ENCODE measurements around the gene C1QTNF6. TPM values are rescaled to one million over a fixed set of nuclear protein-coding genes. Genes with fewer than 3 reads are reported as not detected.

C1QTNF6 gene
- total RNA-seq, 4 donors from 2014 or later = 1.7 to 4.8 (median 3.6) TPM

DNA sequence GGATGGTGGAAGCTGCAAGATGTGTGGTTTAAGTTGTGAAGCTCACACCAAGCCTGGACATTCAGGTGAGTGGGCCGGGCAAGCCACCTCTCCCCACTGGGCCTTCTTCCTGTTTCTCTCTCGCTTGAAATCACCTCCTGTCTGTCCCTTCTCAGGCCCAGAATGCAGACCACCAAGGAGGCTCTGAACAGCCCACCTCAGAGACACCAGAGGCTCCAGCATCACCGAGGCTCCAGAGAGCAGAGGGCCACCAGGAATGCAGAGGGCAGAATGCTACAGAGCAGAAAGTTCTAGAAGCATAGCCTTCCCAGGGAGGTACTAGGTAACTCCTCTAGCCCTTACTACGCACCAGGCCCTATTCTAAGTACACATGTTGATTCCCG is 23.6 kb downstream of the C1QTNF6 start:
- Histone ChIP-seq H3K27me3 (no peaks in the 10 kb centered on the region), H3K27ac (no peak overlapping the region), H3K4me1 (peaks cover 0 to 12% of the 10 kb centered on the region in 2 donors), H3K4me3 (replicated peaks in 1 of 3) (no peak overlapping the region), H3K9me3 (no peaks in the 10 kb centered on the region), H3K36me3 (no peaks in the 10 kb centered on the region)
- intact Hi-C loops (cut with DNase I) = loop anchor here (2.0 kb wide), 1 partner anchor 36 kb away; no protein-coding TSS in a partner anchor
- TF ChIP-seq, protein P1, sequence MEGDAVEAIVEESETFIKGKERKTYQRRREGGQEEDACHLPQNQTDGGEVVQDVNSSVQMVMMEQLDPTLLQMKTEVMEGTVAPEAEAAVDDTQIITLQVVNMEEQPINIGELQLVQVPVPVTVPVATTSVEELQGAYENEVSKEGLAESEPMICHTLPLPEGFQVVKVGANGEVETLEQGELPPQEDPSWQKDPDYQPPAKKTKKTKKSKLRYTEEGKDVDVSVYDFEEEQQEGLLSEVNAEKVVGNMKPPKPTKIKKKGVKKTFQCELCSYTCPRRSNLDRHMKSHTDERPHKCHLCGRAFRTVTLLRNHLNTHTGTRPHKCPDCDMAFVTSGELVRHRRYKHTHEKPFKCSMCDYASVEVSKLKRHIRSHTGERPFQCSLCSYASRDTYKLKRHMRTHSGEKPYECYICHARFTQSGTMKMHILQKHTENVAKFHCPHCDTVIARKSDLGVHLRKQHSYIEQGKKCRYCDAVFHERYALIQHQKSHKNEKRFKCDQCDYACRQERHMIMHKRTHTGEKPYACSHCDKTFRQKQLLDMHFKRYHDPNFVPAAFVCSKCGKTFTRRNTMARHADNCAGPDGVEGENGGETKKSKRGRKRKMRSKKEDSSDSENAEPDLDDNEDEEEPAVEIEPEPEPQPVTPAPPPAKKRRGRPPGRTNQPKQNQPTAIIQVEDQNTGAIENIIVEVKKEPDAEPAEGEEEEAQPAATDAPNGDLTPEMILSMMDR (IDR thresholded peaks at IDR 0.05) = no peak
- TF ChIP-seq POLR2A (IDR thresholded peaks at IDR 0.05) = no peak
- WGBS, 2 donors = 61 to 85% methylated on average over 4 to 5 of the region's 5 CpGs
- no peak for DNase-seq

DNA sequence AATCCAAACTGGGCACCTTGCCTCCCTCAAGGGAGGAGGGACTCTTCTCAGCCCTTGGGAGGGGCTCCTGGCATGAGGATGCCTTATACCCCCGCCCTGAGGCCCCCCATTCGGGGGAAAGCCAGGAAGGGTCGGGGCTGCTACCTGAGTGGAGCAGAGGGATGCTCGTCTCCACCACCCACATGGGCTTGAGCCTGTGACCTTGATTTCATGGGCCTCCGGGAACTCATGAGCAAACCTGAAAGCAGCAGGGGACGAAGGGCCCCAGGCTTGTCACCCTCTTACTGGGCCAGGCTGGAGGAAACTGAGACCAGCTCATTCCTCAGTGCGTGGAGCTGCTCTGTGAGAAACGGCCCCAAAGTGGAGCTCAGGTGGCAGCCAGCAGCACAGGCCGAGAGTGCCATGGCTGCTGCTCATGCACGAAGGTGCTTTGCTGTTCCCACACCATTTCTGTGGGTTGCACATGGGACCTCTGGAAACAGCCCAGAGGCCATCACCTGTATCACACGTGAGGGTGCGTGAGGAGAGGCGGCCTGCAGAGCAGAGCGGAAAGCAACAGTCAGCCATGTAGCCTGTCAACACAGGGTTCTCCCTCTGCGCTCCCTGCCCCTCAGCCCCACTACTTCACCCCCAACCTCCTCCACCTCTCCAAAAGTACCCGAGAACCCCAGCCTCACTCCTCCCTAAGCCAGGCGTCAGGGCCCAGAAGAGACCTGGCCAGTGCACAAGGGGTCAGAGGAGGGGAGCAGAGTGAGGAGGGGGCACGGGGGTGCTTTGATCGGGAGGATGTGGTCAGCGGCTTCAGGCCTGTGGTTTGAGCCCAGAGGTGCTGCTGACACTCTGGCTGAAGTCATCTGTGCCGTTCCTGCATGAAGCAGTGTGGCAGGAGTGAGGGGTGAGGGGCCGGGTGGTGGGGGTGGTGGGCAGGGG is 24.2 kb downstream of the C1QTNF6 start:
- H3K4me3 ChIP-seq (replicated peaks in 1 of 3) = no peak overlapping the region
- intact Hi-C loops (cut with DNase I) = loop anchor here (2.0 kb wide), 1 partner anchor 37 kb away; no protein-coding TSS in a partner anchor
- H3K9me3 ChIP-seq = no peaks in the 10 kb centered on the region
- no peak for TF ChIP-seq POLR2A (IDR thresholded peaks at IDR 0.05)
- TF ChIP-seq, protein P1 (IDR thresholded peaks at IDR 0.05) = no peak
- H3K36me3 ChIP-seq = no peaks in the 10 kb centered on the region
- WGBS, 2 donors = 87 to 90% methylated on average over 17 to 18 of the region's 22 CpGs
- peaks cover 0 to 12% of the 10 kb centered on the region in 2 donors for H3K4me1 ChIP-seq
- H3K27ac ChIP-seq = no peak overlapping the region
- H3K27me3 ChIP-seq = no peaks in the 10 kb centered on the region
- DNase-seq = no peak

DNA sequence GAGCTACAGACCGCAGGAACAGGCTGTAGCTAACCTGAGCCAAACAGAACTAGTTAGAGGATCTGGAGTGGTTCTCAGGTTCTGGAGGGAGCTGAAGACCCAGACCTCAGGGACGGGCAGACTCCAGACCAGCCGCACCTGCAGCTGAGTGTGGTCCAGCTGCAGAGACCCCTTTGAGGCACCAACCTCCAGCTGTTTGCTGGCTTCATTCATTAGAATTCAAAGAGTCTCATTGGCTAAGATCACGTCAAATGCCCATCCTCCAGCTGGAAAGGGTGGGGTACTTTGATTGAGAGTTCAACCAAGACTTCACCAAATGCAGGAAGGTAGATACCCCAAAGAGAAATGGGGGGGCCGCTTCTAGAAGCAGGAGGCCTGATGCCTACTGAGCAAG is 25.0 kb downstream of the C1QTNF6 start:
- no peaks in the 10 kb centered on the region for H3K9me3 ChIP-seq

DNA sequence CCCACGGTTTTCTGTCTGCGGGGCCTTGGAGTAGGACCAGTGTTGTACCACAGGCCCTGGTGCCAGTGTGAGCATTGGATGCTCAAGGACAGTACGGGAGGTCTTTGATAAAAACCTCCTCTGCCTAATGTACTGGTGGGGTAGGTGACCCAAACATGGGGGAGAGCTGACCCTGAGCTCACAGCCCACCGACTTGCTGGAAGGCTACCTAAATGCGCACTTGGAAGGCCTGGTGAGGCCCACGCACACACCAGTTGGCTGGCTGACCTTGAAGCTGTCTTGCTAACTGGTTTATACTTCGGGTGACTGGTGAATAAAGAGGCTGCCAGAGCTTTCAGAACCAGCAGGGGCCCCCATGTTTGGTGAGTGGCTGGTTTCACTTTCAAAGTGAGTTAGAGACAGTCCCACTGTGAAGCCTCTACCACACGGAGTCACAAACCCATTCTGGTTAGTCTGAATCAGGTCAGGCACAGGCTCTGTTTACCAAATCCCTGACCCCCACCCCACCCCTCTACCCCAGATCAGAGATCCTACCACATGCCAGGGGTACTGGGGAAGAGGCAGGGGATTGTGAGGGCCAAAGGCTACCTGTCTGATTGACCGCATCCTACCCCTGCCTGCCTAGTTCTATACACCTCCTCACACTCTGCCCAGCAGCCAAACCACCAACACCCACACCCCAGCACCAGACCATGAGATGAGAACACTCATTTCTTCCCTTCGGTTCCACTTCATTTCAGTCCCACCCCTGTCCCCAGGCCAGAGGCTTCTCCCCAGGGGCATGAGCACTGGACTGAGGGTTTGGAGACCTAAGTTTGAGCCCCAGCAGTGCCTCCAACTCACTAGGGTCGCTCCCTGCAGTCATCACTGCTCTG is 25.6 kb downstream of the C1QTNF6 start:
- H3K27me3 ChIP-seq = no peaks in the 10 kb centered on the region
- H3K9me3 ChIP-seq = no peaks in the 10 kb centered on the region
- no peak overlapping the region for H3K27ac ChIP-seq
- H3K4me1 ChIP-seq = peaks cover 0 to 12% of the 10 kb centered on the region in 2 donors
- DNase-seq = no peak
- TF ChIP-seq, protein P1 (IDR thresholded peaks at IDR 0.05) = no peak
- TF ChIP-seq POLR2A (IDR thresholded peaks at IDR 0.05) = no peak
- intact Hi-C loops (cut with DNase I) = no loop called here
- H3K36me3 ChIP-seq = no peaks in the 10 kb centered on the region
- no peak overlapping the region for H3K4me3 ChIP-seq (replicated peaks in 1 of 3)
- WGBS, 2 donors = 63 to 72% methylated on average over 9 to 11 of the region's 11 CpGs

More for the DNA sequence above, 25.0 kb downstream of the C1QTNF6 start:
- H3K27ac ChIP-seq = no peak overlapping the region
- intact Hi-C loops (cut with DNase I) = no loop called here
- no peaks in the 10 kb centered on the region for H3K27me3 ChIP-seq
- H3K36me3 ChIP-seq = no peaks in the 10 kb centered on the region
- WGBS, 2 donors = 85 to 93% methylated on average over 2 to 5 of the region's 5 CpGs
- peaks cover 0 to 12% of the 10 kb centered on the region in 2 donors for H3K4me1 ChIP-seq
- DNase-seq = no peak
- H3K4me3 ChIP-seq (replicated peaks in 1 of 3) = no peak overlapping the region
- TF ChIP-seq, protein P1 (IDR thresholded peaks at IDR 0.05) = no peak
- TF ChIP-seq POLR2A (IDR thresholded peaks at IDR 0.05) = no peak

All from thyroid gland (tissue), 4 donors.